Right ventricle myocardium inferior (tissue), 1 donor: ENCODE results near the gene CFAP43. TPM values are rescaled to one million over a fixed set of nuclear protein-coding genes. Genes with fewer than 3 reads are reported as not detected.
A peak's percentile ranks its signal among the peaks of the same experiment; 100 is the strongest.

Source experiments
- ATAC-seq: fragments of 200-7000 bp; cut with Tn5 transposase; one replicate; pipeline ENCODE4 v1.9.1; 2020; ENCODE audit warnings: mild to moderate bottlenecking, moderate library complexity
- DNase-seq: peaks from one replicate; pipeline ENCODE4 v3.0.0; 2021; ENCODE audit errors: missing footprints
- intact Hi-C: fragments of 100-400 bp; cut with DNase I; formaldehyde crosslinking; loops from one replicate; pipeline ENCODE4 v1.11.0; 2022
- total RNA-seq: library from RNA; stranded (reverse); fragmentation: NEBNext Ultra II Directional; extraction: Animal tissue kit (Norgen Biotek cat#: 25700); gene quantifications from one replicate; pipeline ENCODE4 v1.2.1, GENCODE V29; 2021
- donor health status: DM: no; HTN: yes; CAD: no; lungs with severe emphysema.

The CFAP43 gene
- total RNA-seq, 1 donor from 2014 or later, result 0.19 TPM

- DNase-seq (no peak), ATAC-seq (no peak)
- intact Hi-C loops, result no loop called here
Observed at GRCh38 chr10:104170610-104171254, 61.4 kb downstream of the CFAP43 start.

- no peak for ATAC-seq
- DNase-seq, result no peak
- intact Hi-C loops, result no loop called here
Observed at GRCh38 chr10:104155591-104155990, 76.6 kb downstream of the CFAP43 start.

- DNase-seq (no peak), ATAC-seq (no peak)
- intact Hi-C loops, result no loop called here
Observed at GRCh38 chr10:104151737-104152136, 80.4 kb downstream of the CFAP43 start.

GRCh38 chr10:104150139-104150538, 82.0 kb downstream of the CFAP43 start:
- ATAC-seq (no peak), DNase-seq (no peak)
- intact Hi-C loops, result no loop called here

- intact Hi-C loops, result no loop called here
- ATAC-seq (no peak), DNase-seq (no peak)
Observed at GRCh38 chr10:104146882-104147281, 85.3 kb downstream of the CFAP43 start.

GRCh38 chr10:104144931-104145330, 87.2 kb downstream of the CFAP43 start:
- DNase-seq (no peak), ATAC-seq (no peak)
- intact Hi-C loops, result no loop called here

GRCh38 chr10:104143829-104144228, 88.3 kb downstream of the CFAP43 start:
- ATAC-seq (no peak), DNase-seq (no peak)
- intact Hi-C loops, result no loop called here

- ATAC-seq, result no peak
Observed at GRCh38 chr10:104142081-104142480, 90.1 kb downstream of the CFAP43 start.

GRCh38 chr10:104139221-104139620, 92.9 kb downstream of the CFAP43 start:
- intact Hi-C loops, result no loop called here
- DNase-seq (no peak), ATAC-seq (no peak)

More at GRCh38 chr10:104142081-104142480, 90.1 kb downstream of the CFAP43 start:
- intact Hi-C loops, result no loop called here
- no peak for DNase-seq

- DNase-seq (no peak), ATAC-seq (no peak)
- intact Hi-C loops, result no loop called here
Observed at GRCh38 chr10:104138131-104138530, 94.0 kb downstream of the CFAP43 start.

- intact Hi-C loops, result no loop called here
- DNase-seq (no peak), ATAC-seq (no peak)
Observed at GRCh38 chr10:104130041-104130440, 102.1 kb downstream of the CFAP43 start.

GRCh38 chr10:104128214-104128613, 104.0 kb downstream of the CFAP43 start:
- no peak for DNase-seq
- intact Hi-C loops, result loop anchor here (10.0 kb wide), 1 partner anchor 127 kb away; the partner anchor contains the start of gene GSTO1
- no peak for ATAC-seq

- intact Hi-C loops, result loop anchor here (10.0 kb wide), 1 partner anchor 127 kb away; the partner anchor contains the start of gene GSTO1
- ATAC-seq, result no peak
- DNase-seq, result no peak
Observed at GRCh38 chr10:104127411-104127810, 104.8 kb downstream of the CFAP43 start.

- ATAC-seq (no peak), DNase-seq (no peak)
- intact Hi-C loops, result loop anchor here (5.0 to 10.0 kb wide), 6 partner anchors 46 to 206 kb away; partner anchors contain the start of genes GSTO1, SLK and STN1
Observed at GRCh38 chr10:104123397-104123796, 108.8 kb downstream of the CFAP43 start.

- ATAC-seq, result no peak
Observed at GRCh38 chr10:104122225-104123107, 109.7 kb downstream of the CFAP43 start.

GRCh38 chr10:104121485-104122224, 110.5 kb downstream of the CFAP43 start, which contains the start of gene SFR1:
SFR1 (plus strand) TSS chr10:104122171; CDS start chr10:104122184, 13 bp downstream.
- peak; percentile 97 for ATAC-seq
- intact Hi-C loops, result loop anchor here (2.0 to 10.0 kb wide), 7 partner anchors 44 to 233 kb away; partner anchors contain the start of genes GSTO1, SLK and STN1
- DNase-seq, result peak; percentile 99

More at GRCh38 chr10:104122225-104123107, 109.7 kb downstream of the CFAP43 start:
- peak; percentile 63 for DNase-seq
- intact Hi-C loops, result loop anchor here (5.0 to 10.0 kb wide), 6 partner anchors 45 to 205 kb away; partner anchors contain the start of genes GSTO1, SLK and STN1

GRCh38 chr10:104120903-104121484, 111.2 kb downstream of the CFAP43 start:
- DNase-seq, result peak; percentile 94
- intact Hi-C loops, result loop anchor here (2.0 to 10.0 kb wide), 7 partner anchors 44 to 232 kb away; partner anchors contain the start of genes GSTO1, SLK and STN1
- peak; percentile 77 for ATAC-seq

GRCh38 chr10:104120512-104120902, 111.7 kb downstream of the CFAP43 start:
- intact Hi-C loops, result loop anchor here (2.0 to 10.0 kb wide), 7 partner anchors 43 to 232 kb away; partner anchors contain the start of genes GSTO1, SLK and STN1
- no peak for ATAC-seq

More at GRCh38 chr10:104120512-104120902, 111.7 kb downstream of the CFAP43 start:
- DNase-seq, result no peak
